Dedifferentiated amniotic fluid mesenchymal stem cell (primary cell): ENCODE data around the gene PRSS37.

Experiments used
- DNase-seq: peaks from one replicate; pipeline ENCODE4 v3.0.0-alpha.2; 2016; ENCODE audit errors: extremely low spot score

Gene PRSS37

DNA sequence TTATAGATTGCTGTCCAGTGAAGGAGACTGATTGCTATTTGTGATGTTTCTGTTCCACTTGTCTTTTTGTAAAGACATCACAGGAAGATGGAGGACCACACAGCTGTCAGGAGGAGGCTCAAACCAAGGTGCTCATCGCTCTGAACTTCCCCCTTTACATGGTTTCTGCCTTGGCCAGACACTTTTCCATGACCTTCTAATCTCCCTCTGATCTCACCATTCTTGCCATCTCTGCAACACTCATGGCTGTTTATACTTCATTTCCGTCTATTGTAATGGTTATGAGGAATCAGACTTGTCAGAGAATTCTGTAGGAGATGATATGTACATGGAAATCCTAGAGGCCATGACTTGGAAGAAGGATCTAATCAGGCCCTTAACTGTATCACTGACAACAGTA, 53.0 kb downstream of the PRSS37 start:
- no peak for DNase-seq
